MM.1S (cell line): Measurements from ENCODE around the gene TMEM255A.
"Not testable (repeated sequence)": the region's sequence is repeated elsewhere in the genome, so short reads cannot be mapped to it uniquely, and the experiment has no call there.

ENCODE experiments used
- DNase-seq: peaks from one replicate; pipeline ENCODE4 v3.0.0-alpha.2; 2015
- H2AFZ ChIP-seq: fragments of 300-600 bp; sonication (generic); 2 replicates; pipeline ENCODE4 v1.6.0; 2016; ENCODE audit warnings: antibody characterized with exemption, low read length
- H3F3A ChIP-seq: fragments of 300-600 bp; sonication (generic); 2 replicates; pipeline ENCODE4 v1.6.1; 2016; ENCODE audit warnings: mild to moderate bottlenecking, antibody characterized with exemption, low read length, moderate library complexity, mixed read lengths; ENCODE audit not compliant: insufficient read depth
- H3K27ac ChIP-seq: fragments of 300-600 bp; sonication (generic); 2 replicates; pipeline ENCODE4 v1.5.1; 2016; ENCODE audit warnings: mild to moderate bottlenecking, low read length
- H3K27me3 ChIP-seq: fragments of 300-600 bp; sonication (generic); replicated peaks from 2 replicates; pipeline ENCODE4 v1.6.0; 2016; ENCODE audit warnings: low read length; ENCODE audit not compliant: insufficient read depth
- H3K36me3 ChIP-seq: fragments of 300-600 bp; sonication (generic); replicated peaks from 2 replicates; pipeline ENCODE4 v1.6.1; 2016; ENCODE audit warnings: mild to moderate bottlenecking, low read length, mixed read lengths; ENCODE audit not compliant: insufficient read depth
- H3K4me1 ChIP-seq: fragments of 300-600 bp; sonication (generic); 2 replicates; pipeline ENCODE4 v1.6.1; 2016; ENCODE audit warnings: low read length, mixed read lengths
- H3K4me2 ChIP-seq: fragments of 300-600 bp; sonication (generic); 2 replicates; pipeline ENCODE4 v1.6.0; 2016; ENCODE audit warnings: low read depth, low read length
- H3K4me3 ChIP-seq: fragments of 300-600 bp; sonication (generic); 2 replicates; pipeline ENCODE4 v1.5.1; 2016; ENCODE audit warnings: low read length, mixed read lengths
- H3K79me2 ChIP-seq: fragments of 300-600 bp; sonication (generic); 2 replicates; pipeline ENCODE4 v1.6.1; 2016; ENCODE audit warnings: mixed run types, low read length, mixed read lengths
- H3K9ac ChIP-seq: fragments of 300-600 bp; sonication (generic); 2 replicates; pipeline ENCODE4 v1.6.1; 2016; ENCODE audit warnings: low read length, mixed read lengths
- H3K9me2 ChIP-seq: fragments of 300-600 bp; sonication (generic); replicated peaks from 2 replicates; pipeline ENCODE4 v1.6.1; 2016; ENCODE audit warnings: mild to moderate bottlenecking, low read length, mixed read lengths; ENCODE audit not compliant: insufficient read depth
- H3K9me3 ChIP-seq: fragments of 300-600 bp; sonication (generic); replicated peaks from 2 replicates; pipeline ENCODE4 v1.6.1; 2016; ENCODE audit warnings: mild to moderate bottlenecking, low read length, mixed read lengths; ENCODE audit not compliant: insufficient read depth
- H4K20me1 ChIP-seq: fragments of 300-600 bp; sonication (generic); 2 replicates; pipeline ENCODE4 v1.6.1; 2016; ENCODE audit warnings: mild to moderate bottlenecking, low read length, moderate library complexity, mixed read lengths; ENCODE audit not compliant: insufficient read depth
- EZH2 ChIP-seq: fragments of 300-600 bp; sonication (generic); optimal IDR thresholded peaks from 2 replicates; pipeline ENCODE3; 2017; ENCODE audit warnings: low read depth, mild to moderate bottlenecking, antibody characterized with exemption, low read length, mixed read lengths
- EZH2phosphoT487 ChIP-seq: fragments of 300-600 bp; sonication (generic); IDR thresholded peaks from 2 replicates; pipeline ENCODE4 v1.6.1; 2018; ENCODE audit warnings: antibody characterized with exemption, low read length
- TF ChIP-seq, protein P1 (sequence below): fragments of 300-600 bp; sonication (generic); IDR thresholded peaks from 2 replicates; pipeline ENCODE4 v1.5.1; 2016; ENCODE audit warnings: antibody characterized with exemption, low read length, mixed read lengths

TMEM255A gene

DNA sequence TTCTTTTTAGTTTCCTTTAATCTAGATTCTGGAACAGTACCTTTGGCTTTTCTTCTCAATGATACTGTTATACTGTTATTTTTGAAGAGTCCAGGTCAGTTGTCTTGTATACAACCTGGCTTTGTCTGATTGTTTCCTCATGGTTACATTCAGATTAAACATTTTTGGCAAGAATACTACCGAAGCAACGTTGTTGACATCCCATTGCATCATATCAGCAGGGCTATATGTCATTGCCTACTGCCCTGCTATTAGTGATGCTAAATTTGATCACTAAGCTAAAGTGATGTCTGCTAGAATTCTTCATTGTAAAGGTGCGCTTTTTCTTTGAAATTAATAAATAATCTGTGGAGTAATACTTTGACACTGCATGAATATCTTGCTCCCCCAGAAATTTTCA, 44.8 kb upstream of the TMEM255A start:
- TF ChIP-seq, protein P1, sequence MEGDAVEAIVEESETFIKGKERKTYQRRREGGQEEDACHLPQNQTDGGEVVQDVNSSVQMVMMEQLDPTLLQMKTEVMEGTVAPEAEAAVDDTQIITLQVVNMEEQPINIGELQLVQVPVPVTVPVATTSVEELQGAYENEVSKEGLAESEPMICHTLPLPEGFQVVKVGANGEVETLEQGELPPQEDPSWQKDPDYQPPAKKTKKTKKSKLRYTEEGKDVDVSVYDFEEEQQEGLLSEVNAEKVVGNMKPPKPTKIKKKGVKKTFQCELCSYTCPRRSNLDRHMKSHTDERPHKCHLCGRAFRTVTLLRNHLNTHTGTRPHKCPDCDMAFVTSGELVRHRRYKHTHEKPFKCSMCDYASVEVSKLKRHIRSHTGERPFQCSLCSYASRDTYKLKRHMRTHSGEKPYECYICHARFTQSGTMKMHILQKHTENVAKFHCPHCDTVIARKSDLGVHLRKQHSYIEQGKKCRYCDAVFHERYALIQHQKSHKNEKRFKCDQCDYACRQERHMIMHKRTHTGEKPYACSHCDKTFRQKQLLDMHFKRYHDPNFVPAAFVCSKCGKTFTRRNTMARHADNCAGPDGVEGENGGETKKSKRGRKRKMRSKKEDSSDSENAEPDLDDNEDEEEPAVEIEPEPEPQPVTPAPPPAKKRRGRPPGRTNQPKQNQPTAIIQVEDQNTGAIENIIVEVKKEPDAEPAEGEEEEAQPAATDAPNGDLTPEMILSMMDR: no peak
- no peak for TF ChIP-seq EZH2phosphoT487
- TF ChIP-seq EZH2: no peak
- no peak for DNase-seq
- no peak overlapping the region for H3K4me2 ChIP-seq

DNA sequence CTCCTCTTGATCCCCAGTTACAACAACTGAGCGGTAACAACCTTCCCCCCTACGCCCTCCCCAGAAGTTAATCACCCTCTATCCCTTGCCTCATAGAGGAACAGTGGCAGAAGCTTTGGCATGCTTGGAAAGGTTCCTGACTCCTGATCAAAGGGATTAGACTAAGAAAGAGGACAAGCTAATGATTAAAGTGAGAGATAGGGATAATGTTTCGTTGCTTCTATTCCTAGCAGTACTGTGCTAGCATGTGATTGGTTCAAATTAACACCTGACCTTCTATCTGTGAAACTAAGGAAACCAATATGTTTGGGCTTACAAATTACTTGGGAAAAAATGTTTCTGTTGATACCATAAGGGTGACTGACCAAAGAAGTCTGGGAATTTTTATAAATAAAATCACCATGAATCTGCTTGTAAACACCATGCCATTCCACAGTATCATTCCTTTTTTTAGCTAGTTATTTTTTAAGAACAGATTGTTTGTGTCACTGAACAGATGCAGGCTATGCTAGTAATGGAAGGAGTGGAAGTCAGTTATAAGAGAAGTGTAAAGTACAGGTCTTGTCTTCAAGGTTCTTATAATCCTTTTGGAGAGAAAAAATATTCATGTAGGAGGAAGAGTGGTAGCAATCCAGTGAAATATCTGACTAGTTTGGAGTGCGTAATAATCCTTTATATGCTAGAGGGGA, 39.3 kb upstream of the TMEM255A start:
- H3F3A ChIP-seq: no peaks in the 10 kb centered on the region
- no peak overlapping the region for H3K4me2 ChIP-seq
- no peak overlapping the region for H3K4me3 ChIP-seq
- H3K79me2 ChIP-seq: no peaks in the 10 kb centered on the region
- no peaks in the 10 kb centered on the region for H3K4me1 ChIP-seq
- no peaks in the 10 kb centered on the region for H3K9me2 ChIP-seq
- H3K9me3 ChIP-seq: no peaks in the 10 kb centered on the region
- no peak overlapping the region for H2AFZ ChIP-seq
- TF ChIP-seq, protein P1: no peak
- no peak for TF ChIP-seq EZH2phosphoT487
- no peak for TF ChIP-seq EZH2
- H3K36me3 ChIP-seq: no peaks in the 10 kb centered on the region
- H3K9ac ChIP-seq: no peak overlapping the region
- no peak for DNase-seq
- H3K27me3 ChIP-seq: no peaks in the 10 kb centered on the region
- H3K27ac ChIP-seq: no peak overlapping the region
- no peaks in the 10 kb centered on the region for H4K20me1 ChIP-seq

More for the DNA sequence above, 44.8 kb upstream of the TMEM255A start:
- H3K36me3 ChIP-seq: no peaks in the 10 kb centered on the region
- H3K4me1 ChIP-seq: no peaks in the 10 kb centered on the region
- H3K27me3 ChIP-seq: no peaks in the 10 kb centered on the region
- no peaks in the 10 kb centered on the region for H3K9me3 ChIP-seq
- H4K20me1 ChIP-seq: no peaks in the 10 kb centered on the region
- no peaks in the 10 kb centered on the region for H3F3A ChIP-seq
- H2AFZ ChIP-seq: no peak overlapping the region
- H3K9ac ChIP-seq: no peak overlapping the region
- H3K27ac ChIP-seq: no peak overlapping the region
- H3K9me2 ChIP-seq: no peaks in the 10 kb centered on the region
- no peak overlapping the region for H3K4me3 ChIP-seq
- H3K79me2 ChIP-seq: no peaks in the 10 kb centered on the region

DNA sequence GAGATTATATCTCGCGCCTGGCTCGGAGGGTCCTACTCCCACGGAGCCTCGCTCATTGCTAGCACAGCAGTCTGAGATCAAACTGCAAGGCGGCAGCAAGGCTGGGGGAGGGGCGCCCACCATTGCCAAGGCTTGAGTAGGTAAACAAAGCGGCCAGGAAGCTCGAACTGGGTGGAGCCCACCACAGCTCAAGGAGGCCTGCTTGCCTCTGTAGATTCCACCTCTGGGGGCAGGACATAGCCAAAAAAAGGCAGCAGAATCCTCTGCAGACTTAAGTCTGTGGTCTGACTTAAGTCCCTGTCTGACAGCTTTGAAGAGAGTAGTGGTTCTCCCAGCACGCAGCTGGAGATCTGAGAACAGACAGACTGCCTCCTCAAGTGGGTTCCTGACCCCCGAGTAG, 33.3 kb upstream of the TMEM255A start:
- not testable (repeated sequence) for H4K20me1 ChIP-seq, H3K9me2 ChIP-seq, H3K79me2 ChIP-seq, H3K9me3 ChIP-seq, H3K27ac ChIP-seq, H3K4me1 ChIP-seq, H3F3A ChIP-seq, H2AFZ ChIP-seq, H3K36me3 ChIP-seq, H3K4me3 ChIP-seq, H3K27me3 ChIP-seq, H3K9ac ChIP-seq, H3K4me2 ChIP-seq, DNase-seq

DNA sequence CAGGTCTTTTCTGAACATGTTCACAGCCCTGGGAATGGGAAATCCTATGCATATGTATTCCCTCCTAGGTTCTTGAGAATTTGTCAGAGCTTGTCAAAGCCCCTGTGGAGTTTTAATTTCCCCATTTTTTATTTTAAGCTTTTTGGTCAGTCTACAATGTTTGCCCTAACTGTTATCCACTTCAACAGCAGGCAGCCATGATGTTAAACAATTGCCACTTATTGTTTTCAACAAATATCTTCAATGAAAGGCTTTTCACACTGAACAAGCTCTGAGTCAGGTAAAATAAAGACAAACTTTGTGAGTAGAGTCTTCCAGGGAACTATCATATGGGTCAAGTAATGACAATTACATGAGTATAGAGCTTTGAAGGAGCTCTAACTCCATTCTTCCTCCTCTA, 25.6 kb upstream of the TMEM255A start:
- no peak for DNase-seq
- Histone ChIP-seq H3K9me3 (no peaks in the 10 kb centered on the region), H3K9me2 (no peaks in the 10 kb centered on the region), H2AFZ (no peak overlapping the region), H3K79me2 (no peaks in the 10 kb centered on the region), H3K27ac (no peak overlapping the region), H3K4me2 (no peak overlapping the region), H3K36me3 (no peaks in the 10 kb centered on the region), H3K4me3 (no peak overlapping the region), H3K4me1 (no peaks in the 10 kb centered on the region), H3K27me3 (no peaks in the 10 kb centered on the region), H3K9ac (no peak overlapping the region), H3F3A (no peaks in the 10 kb centered on the region), H4K20me1 (no peaks in the 10 kb centered on the region)
- TF ChIP-seq EZH2: no peak
- TF ChIP-seq, protein P1: no peak
